Lung (tissue), 12 donors: ENCODE results near the gene RPRD1B. TPM values are rescaled to one million over a fixed set of nuclear protein-coding genes. Genes with fewer than 3 reads are reported as not detected.

Source experiments
- ATAC-seq: fragments of 200-7000 bp; cut with Tn5 transposase; one replicate; pipeline ENCODE4 v1.9.1; 2020; ENCODE audit warnings: moderate number of reproducible peaks; ENCODE audit not compliant: insufficient read depth, low FRiP score
- DNase-seq, 3 donors: peaks; one replicate each; pipeline ENCODE4 v3.0.0-alpha.2; 2013 to 2017
- H3K27ac ChIP-seq, 2 donors: one replicate each; pipeline ENCODE4 v1.5.1; 2013; ENCODE audit warnings: mild to moderate bottlenecking in 2 of 2, moderate library complexity in 2 of 2, control low read depth in 1 of 2, inconsistent platforms in 1 of 2, low read depth in 1 of 2, low read length in 1 of 2
- H3K27me3 ChIP-seq, 3 donors: one replicate each; pipeline ENCODE4 v1.5.1; 2013; ENCODE audit warnings: low read length in 2 of 3; ENCODE audit not compliant: control insufficient read depth in 3 of 3, insufficient read depth in 3 of 3
- H3K36me3 ChIP-seq, 4 donors: one replicate each; pipeline ENCODE4 v1.5.1; 2013; ENCODE audit warnings: low read length in 4 of 4, mild to moderate bottlenecking in 1 of 4, moderate library complexity in 1 of 4; ENCODE audit not compliant: control insufficient read depth in 4 of 4, insufficient read depth in 4 of 4
- H3K4me1 ChIP-seq, 5 donors: one replicate each; pipeline ENCODE4 v1.5.1; 2013; ENCODE audit warnings: low read length in 5 of 5, mild to moderate bottlenecking in 2 of 5, moderate library complexity in 1 of 5; ENCODE audit not compliant: control insufficient read depth in 5 of 5, insufficient read depth in 5 of 5
- H3K4me3 ChIP-seq: one replicate; pipeline ENCODE4 v1.5.1; 2013; ENCODE audit warnings: mild to moderate bottlenecking, control low read depth, moderate library complexity
- H3K9ac ChIP-seq, 2 donors: one replicate each; pipeline ENCODE4 v1.5.1; 2013; ENCODE audit warnings: low read length in 2 of 2, control low read depth in 1 of 2; ENCODE audit not compliant: insufficient read depth in 1 of 2
- H3K9me3 ChIP-seq, 4 donors: one replicate each; pipeline ENCODE4 v1.5.1; 2013; ENCODE audit warnings: low read length in 3 of 4, mild to moderate bottlenecking in 1 of 4, moderate library complexity in 1 of 4; ENCODE audit not compliant: control insufficient read depth in 4 of 4, insufficient read depth in 3 of 4
- WGBS, 2 donors: extraction: QIAGEN DNeasy Blood & Tissue Kit; methylation state at CpG; one replicate each; pipeline ENCODE4 v1.1.7; 2013; 5-methylcytosine and 5-hydroxymethylcytosine counted together
- polyA plus RNA-seq, 2 donors: library from polyadenylated mRNA; stranded (reverse); fragments of 200-250 nt; gene quantifications; one replicate each; pipeline ENCODE4 v1.2.1, GENCODE V29; 2013
- total RNA-seq, 2 donors: library from RNA; depleted of rRNA in 1 of 2; stranded (reverse); fragments of >200 nt in 1 of 2; gene quantifications; one replicate each; pipeline ENCODE4 v1.2.1, GENCODE V29; 2014 to 2021
- TF ChIP-seq, protein P1 (sequence below): IDR thresholded peaks from 2 replicates; pipeline ENCODE4 v1.5.1; 2012; ENCODE audit warnings: mild to moderate bottlenecking; ENCODE audit errors: control extremely low read depth, extremely low read depth
- donor health status: control.
- donor health status: control.
- donor health status: Bipolar disorder and iron deficiency.
- donor health status: healthy.
- donor health status: DM: yes; HTN: yes; CAD: no.

The RPRD1B gene
- total and polyA plus RNA-seq, 4 donors: 6.8 to 58.6 (median 26.6) TPM

- Histone ChIP-seq H3K27me3 (no peaks in the 10 kb centered on the region), H3K9ac (no peak overlapping the region), H3K9me3 (no peaks in the 10 kb centered on the region), H3K36me3 (peaks cover 16 to 32% (median 23%) of the 10 kb centered on the region in 4 donors), H3K27ac (no peak overlapping the region), H3K4me1 (peaks cover 0 to 18% (median under 1%) of the 10 kb centered on the region in 5 donors), H3K4me3 (no peak overlapping the region)
- TF ChIP-seq, protein P1, sequence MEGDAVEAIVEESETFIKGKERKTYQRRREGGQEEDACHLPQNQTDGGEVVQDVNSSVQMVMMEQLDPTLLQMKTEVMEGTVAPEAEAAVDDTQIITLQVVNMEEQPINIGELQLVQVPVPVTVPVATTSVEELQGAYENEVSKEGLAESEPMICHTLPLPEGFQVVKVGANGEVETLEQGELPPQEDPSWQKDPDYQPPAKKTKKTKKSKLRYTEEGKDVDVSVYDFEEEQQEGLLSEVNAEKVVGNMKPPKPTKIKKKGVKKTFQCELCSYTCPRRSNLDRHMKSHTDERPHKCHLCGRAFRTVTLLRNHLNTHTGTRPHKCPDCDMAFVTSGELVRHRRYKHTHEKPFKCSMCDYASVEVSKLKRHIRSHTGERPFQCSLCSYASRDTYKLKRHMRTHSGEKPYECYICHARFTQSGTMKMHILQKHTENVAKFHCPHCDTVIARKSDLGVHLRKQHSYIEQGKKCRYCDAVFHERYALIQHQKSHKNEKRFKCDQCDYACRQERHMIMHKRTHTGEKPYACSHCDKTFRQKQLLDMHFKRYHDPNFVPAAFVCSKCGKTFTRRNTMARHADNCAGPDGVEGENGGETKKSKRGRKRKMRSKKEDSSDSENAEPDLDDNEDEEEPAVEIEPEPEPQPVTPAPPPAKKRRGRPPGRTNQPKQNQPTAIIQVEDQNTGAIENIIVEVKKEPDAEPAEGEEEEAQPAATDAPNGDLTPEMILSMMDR: no peak
- DNase-seq (no peak), ATAC-seq (no peak)
- 39 to 98% methylated on average over 1 of the region's 1 CpG for WGBS, 2 donors
Observed at GRCh38 chr20:38040276-38040675, 6.7 kb downstream of the RPRD1B start.

- Histone ChIP-seq H3K4me1 (peaks cover 0 to 1% (median 0%) of the 10 kb centered on the region in 5 donors), H3K9ac (no peak overlapping the region), H3K4me3 (no peak overlapping the region), H3K36me3 (peaks cover 15 to 28% (median 22%) of the 10 kb centered on the region in 4 donors), H3K27ac (no peak overlapping the region), H3K9me3 (no peaks in the 10 kb centered on the region), H3K27me3 (no peaks in the 10 kb centered on the region)
- DNase-seq (no peak), ATAC-seq (no peak)
- 94 to 97% methylated on average over 10 of the region's 10 CpGs for WGBS, 2 donors
- TF ChIP-seq, protein P1: no peak
Observed at GRCh38 chr20:38043512-38044300, 10.2 kb downstream of the RPRD1B start.

DNA sequence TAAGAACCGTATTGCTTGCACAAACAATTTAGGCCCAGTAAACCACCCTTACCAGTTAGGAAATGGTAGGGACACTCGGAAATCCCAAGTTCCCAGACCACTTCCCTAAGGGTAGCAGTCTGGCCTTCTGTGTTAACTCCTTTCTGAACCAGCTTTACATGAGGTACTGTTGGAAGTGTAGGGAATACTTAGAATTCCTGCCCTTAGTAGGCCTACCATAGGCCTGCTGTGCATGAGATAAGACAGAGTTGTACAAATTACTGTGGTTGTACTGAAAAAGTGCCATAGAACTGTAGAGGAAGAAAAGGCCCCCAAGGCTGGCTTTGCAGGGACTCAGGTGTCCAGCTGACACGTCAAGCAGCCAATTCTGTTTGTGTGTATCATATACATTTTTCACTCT, 11.1 kb downstream of the RPRD1B start:
- no peak for ATAC-seq
- H3K36me3 ChIP-seq: peaks cover 19 to 34% (median 24%) of the 10 kb centered on the region in 4 donors
- no peak for DNase-seq
- H3K4me3 ChIP-seq: no peak overlapping the region
- TF ChIP-seq, protein P1: no peak
- WGBS, 2 donors: 64 to 93% methylated on average over 3 of the region's 3 CpGs
- no peaks in the 10 kb centered on the region for H3K27me3 ChIP-seq
- peaks cover 0 to 1% (median 0%) of the 10 kb centered on the region in 5 donors for H3K4me1 ChIP-seq
- H3K9me3 ChIP-seq: no peaks in the 10 kb centered on the region
- no peak overlapping the region for H3K27ac ChIP-seq
- H3K9ac ChIP-seq: no peak overlapping the region
